Thyroid gland (tissue), 4 donors: ENCODE results near the gene ZBTB25.

ENCODE experiments used
- CTCF ChIP-seq, 6 experiments: fragments of 200-600 bp in 3 of 6; fragments of 450-650 bp in 3 of 6; sonication (generic) in 3 of 6; IDR thresholded peaks; one replicate each; pipeline ENCODE4 v1.5.1; 2016 to 2019; ENCODE audit warnings: antibody characterized with exemption in 6 of 6, mild to moderate bottlenecking in 2 of 6, inconsistent platforms in 1 of 6, moderate library complexity in 1 of 6
- POLR2A ChIP-seq, 2 donors: fragments of 450-650 bp; IDR thresholded peaks; one replicate each; pipeline ENCODE4 v1.6.1; 2017; ENCODE audit warnings: antibody characterized with exemption in 2 of 2, mild to moderate bottlenecking in 2 of 2, moderate library complexity in 1 of 2

- TF ChIP-seq CTCF (IDR thresholded peaks at IDR 0.05) (no peak), POLR2A (IDR thresholded peaks at IDR 0.05) (no peak)
Observed at GRCh38 chr14:64531567-64531966, 27.9 kb upstream of the ZBTB25 start.
